ENCODE measurements around the gene NCAPD2.
A peak's percentile ranks its signal among the peaks of the same experiment; 100 is the strongest.
"Not testable (repeated sequence)": the region's sequence is repeated elsewhere in the genome, so short reads cannot be mapped to it uniquely, and the experiment has no call there.

NCAPD2 gene

GRCh38 chr12:6494968-6495367, 1.1 kb downstream of the NCAPD2 start:
- no peak for DNase-seq

DNA sequence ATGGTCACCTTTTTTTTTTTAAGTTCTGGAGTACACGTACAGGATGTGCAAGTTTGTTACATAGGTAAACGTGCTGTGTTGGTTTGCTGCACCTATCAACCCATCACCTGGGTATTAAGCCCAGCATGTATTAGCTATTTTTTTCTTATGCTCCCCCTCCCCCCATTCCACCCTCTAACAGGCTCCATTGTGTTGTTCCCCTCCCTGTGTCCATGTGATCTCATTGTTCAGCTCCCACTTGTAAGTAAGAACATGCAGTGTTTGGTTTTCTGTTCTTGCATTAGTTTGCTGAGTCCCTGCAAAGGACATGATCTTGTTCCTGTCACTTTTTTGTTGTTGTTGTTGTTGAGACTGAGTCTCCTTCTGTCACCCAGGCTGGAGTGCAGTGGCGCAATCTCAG, 3.4 kb downstream of the NCAPD2 start:
- DNase-seq = not testable (repeated sequence)

- no peak for DNase-seq
These were observed 6.6 kb downstream of the NCAPD2 start for GRCh38 chr12:6500466-6500865.

DNA sequence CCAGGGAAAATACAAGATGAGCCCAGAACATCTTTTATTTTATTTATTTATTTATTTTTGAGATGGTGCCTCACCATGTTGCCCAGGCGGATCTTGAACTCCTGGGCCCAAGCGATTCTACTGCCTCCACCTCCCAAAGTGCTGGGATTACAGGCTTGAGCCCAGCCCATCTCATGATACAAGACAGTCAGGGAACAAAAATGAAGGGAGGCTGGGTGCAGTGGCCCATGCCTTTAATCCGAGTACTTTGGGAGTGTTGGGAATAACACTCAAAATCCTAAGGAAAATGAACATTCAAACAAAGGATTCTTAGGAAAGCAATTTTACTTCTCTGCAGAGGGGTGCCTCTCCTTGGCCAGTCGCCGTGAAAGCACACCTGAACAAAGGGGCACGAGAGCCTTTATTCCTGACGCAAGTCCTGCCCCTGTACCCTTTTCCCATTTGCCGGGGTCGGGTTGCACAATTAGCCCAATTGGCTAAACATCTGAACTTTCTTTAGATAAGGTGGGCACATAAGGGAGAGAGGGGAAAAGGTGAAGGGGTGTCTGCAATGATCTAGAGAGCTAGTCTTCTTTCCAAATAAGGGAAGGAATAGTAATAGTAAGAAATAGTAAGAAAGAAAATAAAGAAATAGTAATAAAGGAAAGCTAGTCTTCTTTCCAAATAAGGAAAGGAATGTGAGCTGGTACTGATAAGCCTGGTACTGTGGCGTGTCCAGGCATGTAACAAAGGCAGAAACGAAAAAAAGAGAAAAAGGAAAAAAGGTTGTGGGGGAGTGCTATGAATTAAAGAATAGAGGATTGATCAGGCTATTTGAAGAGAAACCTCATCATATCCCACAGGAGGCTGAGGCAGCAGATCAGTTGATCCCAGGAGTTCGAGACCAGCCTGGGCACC, 13.4 kb downstream of the NCAPD2 start:
- DNase-seq = no peak

GRCh38 chr12:6508087-6508486, 14.2 kb downstream of the NCAPD2 start:
- DNase-seq = no peak

DNA sequence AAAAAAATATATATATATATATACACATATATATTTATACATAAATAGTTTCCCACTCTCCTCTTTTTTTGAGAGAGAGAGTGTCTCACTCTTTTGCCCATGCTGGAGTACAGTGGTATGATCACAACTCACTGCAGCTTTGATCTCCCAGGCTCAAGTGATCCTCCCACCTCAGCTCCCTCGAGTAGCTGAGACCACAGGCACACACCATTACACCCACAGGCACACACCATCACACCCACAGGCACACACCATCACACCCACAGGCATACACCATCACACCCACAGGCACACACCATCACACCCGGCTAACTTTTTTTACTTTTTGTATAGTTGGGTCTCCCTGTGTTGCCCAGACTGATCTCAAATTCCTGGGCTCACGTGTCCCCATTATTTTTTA, 26.3 kb downstream of the NCAPD2 start:
- no peak for DNase-seq

GRCh38 chr12:6522193-6522592, 28.3 kb downstream of the NCAPD2 start:
- DNase-seq = no peak

- no peak for DNase-seq
These were observed 29.8 kb downstream of the NCAPD2 start for GRCh38 chr12:6523708-6524107.

DNA sequence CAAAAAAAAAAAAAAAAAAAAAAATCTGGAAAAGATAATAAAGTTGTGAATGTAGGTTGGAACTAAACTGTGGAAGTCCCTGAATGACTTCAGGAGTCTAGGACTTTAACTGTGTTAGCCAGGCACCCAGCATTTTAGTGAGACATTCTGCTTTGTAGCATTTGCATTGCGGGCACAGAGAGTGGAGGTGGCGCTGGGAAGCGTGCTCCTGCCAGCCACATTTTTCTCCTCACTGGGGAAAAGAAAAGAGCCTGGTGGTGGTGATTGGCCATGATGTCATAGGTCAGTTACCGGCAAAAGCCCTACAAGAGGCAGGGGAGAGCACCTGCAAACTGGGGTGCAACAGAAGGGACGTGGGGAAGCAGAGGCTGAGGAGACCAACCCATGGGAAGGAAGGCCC, 30.7 kb downstream of the NCAPD2 start:
- DNase-seq = no peak

DNA sequence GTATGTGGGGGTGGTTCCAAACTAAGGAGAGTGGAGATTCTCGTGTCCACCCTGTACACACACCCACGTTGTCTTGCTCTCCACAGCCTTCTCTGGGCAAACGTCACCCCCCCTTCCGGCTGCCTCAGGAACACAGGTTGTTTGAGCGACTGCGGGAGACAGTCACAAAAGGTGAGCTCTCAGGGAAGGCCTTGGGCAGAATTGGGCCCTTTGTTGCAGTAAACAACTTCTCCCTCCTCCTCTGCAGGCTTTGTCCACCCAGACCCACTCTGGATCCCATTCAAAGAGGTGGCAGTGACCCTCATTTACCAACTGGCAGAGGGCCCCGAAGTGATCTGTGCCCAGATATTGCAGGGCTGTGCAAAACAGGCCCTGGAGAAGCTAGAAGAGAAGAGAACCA, 32.3 kb downstream of the NCAPD2 start:
- DNase-seq = no peak

- DNase-seq = no peak
These were observed 33.0 kb downstream of the NCAPD2 start for GRCh38 chr12:6526766-6527525.

DNA sequence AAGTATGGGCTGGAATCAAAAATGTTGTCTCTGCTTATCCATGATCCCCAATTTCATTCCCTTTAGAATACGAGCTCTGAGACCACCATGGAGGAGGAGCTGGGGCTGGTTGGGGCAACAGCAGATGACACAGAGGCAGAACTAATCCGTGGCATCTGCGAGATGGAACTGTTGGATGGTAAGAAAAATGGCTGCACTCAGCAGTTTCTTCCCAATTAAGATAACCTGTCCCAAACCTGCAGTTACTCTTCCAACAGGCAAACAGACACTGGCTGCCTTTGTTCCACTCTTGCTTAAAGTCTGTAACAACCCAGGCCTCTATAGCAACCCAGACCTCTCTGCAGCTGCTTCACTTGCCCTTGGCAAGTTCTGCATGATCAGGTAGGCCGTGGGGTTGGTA, 33.8 kb downstream of the NCAPD2 start:
- no peak for DNase-seq

DNA sequence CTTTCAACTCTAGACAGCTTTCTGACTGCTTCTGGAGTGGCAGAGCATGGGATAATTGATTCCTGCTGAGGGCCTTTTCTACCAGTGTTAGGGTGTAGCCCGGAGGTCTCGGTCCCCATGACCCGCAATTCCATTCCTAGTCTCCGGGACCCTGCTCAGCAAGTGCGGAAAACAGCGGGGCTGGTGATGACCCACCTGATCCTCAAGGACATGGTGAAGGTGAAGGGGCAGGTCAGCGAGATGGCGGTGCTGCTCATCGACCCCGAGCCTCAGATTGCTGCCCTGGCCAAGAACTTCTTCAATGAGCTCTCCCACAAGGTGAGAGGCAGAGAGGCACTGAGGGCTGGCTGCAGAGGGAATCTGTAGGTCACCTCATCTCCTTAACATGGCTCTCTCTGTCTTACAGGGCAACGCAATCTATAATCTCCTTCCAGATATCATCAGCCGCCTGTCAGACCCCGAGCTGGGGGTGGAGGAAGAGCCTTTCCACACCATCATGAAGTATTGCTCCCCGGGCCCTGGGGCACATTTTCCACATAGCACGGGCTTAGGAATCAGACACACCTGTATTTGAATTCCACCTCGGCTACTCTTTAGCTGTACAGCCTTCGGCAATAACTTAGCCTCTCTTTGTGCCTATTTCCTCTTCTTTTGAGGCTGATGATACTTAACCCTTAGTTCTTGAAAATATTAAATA, 34.8 kb downstream of the NCAPD2 start:
- DNase-seq = no peak

GRCh38 chr12:6529291-6529737, 35.4 kb downstream of the NCAPD2 start:
- DNase-seq = no peak

GRCh38 chr12:6530576-6531260, 36.8 kb downstream of the NCAPD2 start:
- no peak for DNase-seq

DNA sequence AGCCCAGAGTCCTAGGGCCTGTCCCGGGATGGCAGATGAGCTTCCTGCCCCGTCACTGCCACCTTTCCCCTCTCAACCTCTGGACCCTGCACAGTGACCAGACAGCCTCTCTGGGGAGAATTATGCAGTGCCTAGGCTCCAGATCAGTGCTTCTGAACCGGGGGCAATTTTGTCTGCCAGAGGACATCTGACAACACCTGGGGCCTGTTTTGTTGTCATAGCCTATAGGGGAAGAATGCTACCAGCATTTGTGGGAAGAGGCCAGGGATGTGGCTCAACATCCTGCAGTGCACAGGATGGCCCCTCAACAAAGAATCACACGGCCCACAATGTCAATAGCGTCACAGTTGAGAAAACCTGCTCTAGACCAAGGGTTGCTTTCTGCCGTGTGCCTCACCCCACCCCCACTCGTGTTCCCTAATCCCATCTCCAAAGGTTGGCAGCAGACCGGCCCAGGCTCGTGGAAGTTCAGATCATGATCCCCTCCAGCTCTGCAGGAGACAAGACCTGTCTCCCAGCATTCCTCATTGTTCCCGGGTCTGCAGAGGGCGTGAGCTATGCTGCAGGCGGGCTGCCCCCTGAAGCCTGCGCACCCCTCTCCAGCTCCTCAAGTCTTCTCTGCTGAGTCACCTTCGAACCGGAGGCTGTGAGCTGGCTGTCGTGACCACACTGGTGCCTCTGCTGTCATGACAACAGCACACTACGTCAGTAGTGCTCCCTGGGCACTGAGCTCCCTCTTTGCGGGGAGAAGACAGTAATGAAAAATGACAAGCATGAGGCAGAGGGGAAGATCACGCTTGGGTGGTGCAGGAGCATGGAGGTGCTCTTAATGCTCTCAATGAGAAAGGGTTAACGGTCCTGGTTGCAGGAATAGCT, 38.4 kb downstream of the NCAPD2 start:
- peak; percentile 96 for DNase-seq

DNA sequence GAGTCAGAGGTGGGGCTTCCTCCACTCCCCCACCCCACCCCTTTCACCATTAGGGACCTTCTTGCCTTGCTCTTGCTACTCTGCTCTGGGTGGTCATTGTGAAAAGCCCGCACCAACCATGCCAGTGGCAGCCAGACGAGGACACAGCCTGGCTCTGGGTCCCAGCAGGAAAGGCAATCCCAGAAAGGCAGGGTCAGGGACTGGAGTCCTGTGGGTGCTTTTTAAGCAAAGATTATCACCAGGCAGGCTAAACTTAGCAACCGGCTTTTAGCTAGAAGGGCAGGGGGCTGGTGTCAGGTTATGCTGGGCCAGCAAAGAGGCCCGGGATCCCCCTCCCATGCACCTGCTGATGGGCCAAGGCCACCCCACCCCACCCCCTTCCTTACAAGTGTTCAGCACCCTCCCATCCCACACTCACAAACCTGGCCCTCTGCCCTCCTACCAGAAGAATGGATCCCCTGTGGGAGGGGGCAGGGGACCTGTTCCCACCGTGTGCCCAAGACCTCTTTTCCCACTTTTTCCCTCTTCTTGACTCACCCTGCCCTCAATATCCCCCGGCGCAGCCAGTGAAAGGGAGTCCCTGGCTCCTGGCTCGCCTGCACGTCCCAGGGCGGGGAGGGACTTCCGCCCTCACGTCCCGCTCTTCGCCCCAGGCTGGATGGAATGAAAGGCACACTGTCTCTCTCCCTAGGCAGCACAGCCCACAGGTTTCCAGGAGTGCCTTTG, 39.2 kb downstream of the NCAPD2 start:
- DNase-seq = peak; percentile 78

DNA sequence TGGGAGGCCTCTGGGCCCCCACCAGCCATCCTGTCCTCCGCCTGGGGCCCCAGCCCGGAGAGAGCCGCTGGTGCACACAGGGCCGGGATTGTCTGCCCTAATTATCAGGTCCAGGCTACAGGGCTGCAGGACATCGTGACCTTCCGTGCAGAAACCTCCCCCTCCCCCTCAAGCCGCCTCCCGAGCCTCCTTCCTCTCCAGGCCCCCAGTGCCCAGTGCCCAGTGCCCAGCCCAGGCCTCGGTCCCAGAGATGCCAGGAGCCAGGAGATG, 39.7 kb downstream of the NCAPD2 start:
- DNase-seq = peak; percentile 58

DNA sequence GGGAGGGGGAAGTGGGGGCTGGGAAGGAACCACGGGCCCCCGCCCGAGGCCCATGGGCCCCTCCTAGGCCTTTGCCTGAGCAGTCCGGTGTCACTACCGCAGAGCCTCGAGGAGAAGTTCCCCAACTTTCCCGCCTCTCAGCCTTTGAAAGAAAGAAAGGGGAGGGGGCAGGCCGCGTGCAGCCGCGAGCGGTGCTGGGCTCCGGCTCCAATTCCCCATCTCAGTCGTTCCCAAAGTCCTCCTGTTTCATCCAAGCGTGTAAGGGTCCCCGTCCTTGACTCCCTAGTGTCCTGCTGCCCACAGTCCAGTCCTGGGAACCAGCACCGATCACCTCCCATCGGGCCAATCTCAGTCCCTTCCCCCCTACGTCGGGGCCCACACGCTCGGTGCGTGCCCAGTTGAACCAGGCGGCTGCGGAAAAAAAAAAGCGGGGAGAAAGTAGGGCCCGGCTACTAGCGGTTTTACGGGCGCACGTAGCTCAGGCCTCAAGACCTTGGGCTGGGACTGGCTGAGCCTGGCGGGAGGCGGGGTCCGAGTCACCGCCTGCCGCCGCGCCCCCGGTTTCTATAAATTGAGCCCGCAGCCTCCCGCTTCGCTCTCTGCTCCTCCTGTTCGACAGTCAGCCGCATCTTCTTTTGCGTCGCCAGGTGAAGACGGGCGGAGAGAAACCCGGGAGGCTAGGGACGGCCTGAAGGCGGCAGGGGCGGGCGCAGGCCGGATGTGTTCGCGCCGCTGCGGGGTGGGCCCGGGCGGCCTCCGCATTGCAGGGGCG, 40.2 kb downstream of the NCAPD2 start, which contains the start of gene GAPDH:
Gene GAPDH, plus strand, starts transcription at position 595 of the 772 bp plus-strand sequence. CDS start 316 bp downstream, outside the sequence.
- DNase-seq = peak; percentile 94

GRCh38 chr12:6534695-6534944, 40.7 kb downstream of the NCAPD2 start:
- DNase-seq = no peak
